HCT116 (cell line): ENCODE measurements around the gene SLC14A1.

Experiments
- EZH2phosphoT487 ChIP-seq: fragments of 200-600 bp; IDR thresholded peaks from 2 replicates; pipeline ENCODE4 v1.6.1; 2018; ENCODE audit warnings: antibody characterized with exemption, borderline replicate concordance
- FOSL1 ChIP-seq: IDR thresholded peaks from 2 replicates; pipeline ENCODE4 v1.6.1; 2012; ENCODE audit warnings: low read depth
- JUND ChIP-seq: IDR thresholded peaks from 2 replicates; pipeline ENCODE4 v1.6.1; 2012
- MAX ChIP-seq: IDR thresholded peaks from 2 replicates; pipeline ENCODE4 v1.6.1; 2012
- SRF ChIP-seq: IDR thresholded peaks from 2 replicates; pipeline ENCODE4 v1.6.1; 2012; ENCODE audit warnings: low read depth
- TF ChIP-seq, protein P1 (sequence below), 3 experiments: fragments of 200-600 bp in 1 of 3; sonication (generic) in 1 of 3; IDR thresholded peaks in 2 of 3; conservative IDR thresholded peaks in 1 of 3; 2 replicates each; pipeline ENCODE4 v1.5.1; 2012 to 2017; ENCODE audit warnings: low read depth in 2 of 3, low read length in 2 of 3, antibody characterized with exemption in 1 of 3, borderline replicate concordance in 1 of 3, control low read depth in 1 of 3, mild to moderate bottlenecking in 1 of 3, mixed read lengths in 1 of 3, mixed run types in 1 of 3, moderate library complexity in 1 of 3; ENCODE audit not compliant: insufficient read depth in 1 of 3

GRCh38 chr18:45728336-45729010 lies 4.5 kb downstream of the SLC14A1 start:
- TF ChIP-seq SRF = no peak
- TF ChIP-seq, protein P1, sequence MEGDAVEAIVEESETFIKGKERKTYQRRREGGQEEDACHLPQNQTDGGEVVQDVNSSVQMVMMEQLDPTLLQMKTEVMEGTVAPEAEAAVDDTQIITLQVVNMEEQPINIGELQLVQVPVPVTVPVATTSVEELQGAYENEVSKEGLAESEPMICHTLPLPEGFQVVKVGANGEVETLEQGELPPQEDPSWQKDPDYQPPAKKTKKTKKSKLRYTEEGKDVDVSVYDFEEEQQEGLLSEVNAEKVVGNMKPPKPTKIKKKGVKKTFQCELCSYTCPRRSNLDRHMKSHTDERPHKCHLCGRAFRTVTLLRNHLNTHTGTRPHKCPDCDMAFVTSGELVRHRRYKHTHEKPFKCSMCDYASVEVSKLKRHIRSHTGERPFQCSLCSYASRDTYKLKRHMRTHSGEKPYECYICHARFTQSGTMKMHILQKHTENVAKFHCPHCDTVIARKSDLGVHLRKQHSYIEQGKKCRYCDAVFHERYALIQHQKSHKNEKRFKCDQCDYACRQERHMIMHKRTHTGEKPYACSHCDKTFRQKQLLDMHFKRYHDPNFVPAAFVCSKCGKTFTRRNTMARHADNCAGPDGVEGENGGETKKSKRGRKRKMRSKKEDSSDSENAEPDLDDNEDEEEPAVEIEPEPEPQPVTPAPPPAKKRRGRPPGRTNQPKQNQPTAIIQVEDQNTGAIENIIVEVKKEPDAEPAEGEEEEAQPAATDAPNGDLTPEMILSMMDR (IDR thresholded peaks at IDR 0.05 in 2 of 3, conservative IDR thresholded peaks at IDR 0.05 in 1 of 3; ENCODE audit: borderline replicate concordance in 1 of 3, insufficient read depth in 1 of 3, low read depth in 2 of 3, low read length in 2 of 3) = no peak
- no peak for TF ChIP-seq MAX
- TF ChIP-seq EZH2phosphoT487 = no peak
- TF ChIP-seq FOSL1 = no peak
- no peak for TF ChIP-seq JUND
